Brain microvascular endothelial cell (primary cell): ENCODE results near the gene EXOC2.

Source experiments
- DNase-seq: peaks from one replicate; pipeline ENCODE4 v3.0.0-alpha.2; 2020
- H3K27ac ChIP-seq: fragments of 250-450 bp; sonication (Bioruptor Pico); 2 replicates; pipeline ENCODE4 v1.5.1; 2020; ENCODE audit warnings: mild to moderate bottlenecking, moderate library complexity
- H3K27me3 ChIP-seq: fragments of 250-450 bp; sonication (Bioruptor Pico); replicated peaks from 2 replicates; pipeline ENCODE4 v1.5.1; 2020; ENCODE audit warnings: mild to moderate bottlenecking
- H3K36me3 ChIP-seq: fragments of 250-450 bp; sonication (Bioruptor Pico); replicated peaks from 2 replicates; pipeline ENCODE4 v1.5.1; 2020; ENCODE audit warnings: mild to moderate bottlenecking
- H3K4me3 ChIP-seq: 2 replicates; pipeline ENCODE4 v1.5.1; 2011; ENCODE audit warnings: low read depth, mild to moderate bottlenecking, control low read depth, low read length, moderate library complexity
- CTCF ChIP-seq: IDR thresholded peaks from 2 replicates; pipeline ENCODE4 v1.5.1; 2011; ENCODE audit warnings: low read depth, mild to moderate bottlenecking, moderate library complexity, low read length, control low read depth, inconsistent platforms; ENCODE audit errors: missing control alignments
- in situ Hi-C: cut with HindIII; loops from 2 replicates; pipeline ENCODE4 v1.10.0; 2017; ENCODE audit warnings: low sequenced_read_pairs, low pct_ligation_motif_present

EXOC2 gene

GRCh38 chr6:604579-604978 lies 88.4 kb downstream of the EXOC2 start:
- no peaks in the 10 kb centered on the region for H3K27me3 ChIP-seq
- no peak overlapping the region for H3K27ac ChIP-seq
- peaks cover 14% of the 10 kb centered on the region for H3K36me3 ChIP-seq
- DNase-seq: no peak
- TF ChIP-seq CTCF: no peak
- no peak overlapping the region for H3K4me3 ChIP-seq
- in situ Hi-C loops: no loop called here

- no peak for TF ChIP-seq CTCF
- in situ Hi-C loops: no loop called here
- Histone ChIP-seq H3K27ac (no peak overlapping the region), H3K4me3 (no peak overlapping the region), H3K27me3 (no peaks in the 10 kb centered on the region), H3K36me3 (peaks cover 14% of the 10 kb centered on the region)
- no peak for DNase-seq
These were observed 89.7 kb downstream of the EXOC2 start for GRCh38 chr6:603265-603664.

- no peak overlapping the region for H3K27ac ChIP-seq
- in situ Hi-C loops: no loop called here
- H3K27me3 ChIP-seq: no peaks in the 10 kb centered on the region
- TF ChIP-seq CTCF: no peak
- no peak for DNase-seq
- H3K36me3 ChIP-seq: peaks cover 10% of the 10 kb centered on the region
- H3K4me3 ChIP-seq: no peak overlapping the region
These were observed 93.1 kb downstream of the EXOC2 start for GRCh38 chr6:599576-600448.

GRCh38 chr6:593907-594212 lies 99.1 kb downstream of the EXOC2 start:
- TF ChIP-seq CTCF: no peak
- in situ Hi-C loops: no loop called here
- DNase-seq: no peak
- no peak overlapping the region for H3K4me3 ChIP-seq
- no peaks in the 10 kb centered on the region for H3K27me3 ChIP-seq
- H3K27ac ChIP-seq: no peak overlapping the region
- peaks cover 25% of the 10 kb centered on the region for H3K36me3 ChIP-seq

- DNase-seq: peak; percentile 46
- H3K27ac ChIP-seq: no peak overlapping the region
- TF ChIP-seq CTCF: peak; percentile 56
- H3K36me3 ChIP-seq: peaks cover 25% of the 10 kb centered on the region
- no peaks in the 10 kb centered on the region for H3K27me3 ChIP-seq
- H3K4me3 ChIP-seq: no peak overlapping the region
- in situ Hi-C loops: no loop called here
These were observed 99.6 kb downstream of the EXOC2 start for GRCh38 chr6:593139-593906.
